MM.1S (cell line): ENCODE data around the gene NDUFS6.

Experiments used
- DNase-seq: peaks from one replicate; pipeline ENCODE4 v3.0.0-alpha.2; 2015
- H2AFZ ChIP-seq: fragments of 300-600 bp; sonication (generic); 2 replicates; pipeline ENCODE4 v1.6.0; 2016; ENCODE audit warnings: antibody characterized with exemption, low read length
- H3F3A ChIP-seq: fragments of 300-600 bp; sonication (generic); 2 replicates; pipeline ENCODE4 v1.6.1; 2016; ENCODE audit warnings: mild to moderate bottlenecking, antibody characterized with exemption, low read length, moderate library complexity, mixed read lengths; ENCODE audit not compliant: insufficient read depth
- H3K27ac ChIP-seq: fragments of 300-600 bp; sonication (generic); 2 replicates; pipeline ENCODE4 v1.5.1; 2016; ENCODE audit warnings: mild to moderate bottlenecking, low read length
- H3K27me3 ChIP-seq: fragments of 300-600 bp; sonication (generic); replicated peaks from 2 replicates; pipeline ENCODE4 v1.6.0; 2016; ENCODE audit warnings: low read length; ENCODE audit not compliant: insufficient read depth
- H3K36me3 ChIP-seq: fragments of 300-600 bp; sonication (generic); replicated peaks from 2 replicates; pipeline ENCODE4 v1.6.1; 2016; ENCODE audit warnings: mild to moderate bottlenecking, low read length, mixed read lengths; ENCODE audit not compliant: insufficient read depth
- H3K4me1 ChIP-seq: fragments of 300-600 bp; sonication (generic); 2 replicates; pipeline ENCODE4 v1.6.1; 2016; ENCODE audit warnings: low read length, mixed read lengths
- H3K4me2 ChIP-seq: fragments of 300-600 bp; sonication (generic); 2 replicates; pipeline ENCODE4 v1.6.0; 2016; ENCODE audit warnings: low read depth, low read length
- H3K4me3 ChIP-seq: fragments of 300-600 bp; sonication (generic); 2 replicates; pipeline ENCODE4 v1.5.1; 2016; ENCODE audit warnings: low read length, mixed read lengths
- H3K79me2 ChIP-seq: fragments of 300-600 bp; sonication (generic); 2 replicates; pipeline ENCODE4 v1.6.1; 2016; ENCODE audit warnings: mixed run types, low read length, mixed read lengths
- H3K9ac ChIP-seq: fragments of 300-600 bp; sonication (generic); 2 replicates; pipeline ENCODE4 v1.6.1; 2016; ENCODE audit warnings: low read length, mixed read lengths
- H3K9me2 ChIP-seq: fragments of 300-600 bp; sonication (generic); replicated peaks from 2 replicates; pipeline ENCODE4 v1.6.1; 2016; ENCODE audit warnings: mild to moderate bottlenecking, low read length, mixed read lengths; ENCODE audit not compliant: insufficient read depth
- H3K9me3 ChIP-seq: fragments of 300-600 bp; sonication (generic); replicated peaks from 2 replicates; pipeline ENCODE4 v1.6.1; 2016; ENCODE audit warnings: mild to moderate bottlenecking, low read length, mixed read lengths; ENCODE audit not compliant: insufficient read depth
- H4K20me1 ChIP-seq: fragments of 300-600 bp; sonication (generic); 2 replicates; pipeline ENCODE4 v1.6.1; 2016; ENCODE audit warnings: mild to moderate bottlenecking, low read length, moderate library complexity, mixed read lengths; ENCODE audit not compliant: insufficient read depth
- EZH2 ChIP-seq: fragments of 300-600 bp; sonication (generic); optimal IDR thresholded peaks from 2 replicates; pipeline ENCODE3; 2017; ENCODE audit warnings: low read depth, mild to moderate bottlenecking, antibody characterized with exemption, low read length, mixed read lengths
- EZH2phosphoT487 ChIP-seq: fragments of 300-600 bp; sonication (generic); IDR thresholded peaks from 2 replicates; pipeline ENCODE4 v1.6.1; 2018; ENCODE audit warnings: antibody characterized with exemption, low read length
- TF ChIP-seq, protein P1 (sequence below): fragments of 300-600 bp; sonication (generic); IDR thresholded peaks from 2 replicates; pipeline ENCODE4 v1.5.1; 2016; ENCODE audit warnings: antibody characterized with exemption, low read length, mixed read lengths

NDUFS6 gene

GRCh38 chr5:1826235-1826980, 25.2 kb downstream of the NDUFS6 start:
- DNase-seq = no peak

DNA sequence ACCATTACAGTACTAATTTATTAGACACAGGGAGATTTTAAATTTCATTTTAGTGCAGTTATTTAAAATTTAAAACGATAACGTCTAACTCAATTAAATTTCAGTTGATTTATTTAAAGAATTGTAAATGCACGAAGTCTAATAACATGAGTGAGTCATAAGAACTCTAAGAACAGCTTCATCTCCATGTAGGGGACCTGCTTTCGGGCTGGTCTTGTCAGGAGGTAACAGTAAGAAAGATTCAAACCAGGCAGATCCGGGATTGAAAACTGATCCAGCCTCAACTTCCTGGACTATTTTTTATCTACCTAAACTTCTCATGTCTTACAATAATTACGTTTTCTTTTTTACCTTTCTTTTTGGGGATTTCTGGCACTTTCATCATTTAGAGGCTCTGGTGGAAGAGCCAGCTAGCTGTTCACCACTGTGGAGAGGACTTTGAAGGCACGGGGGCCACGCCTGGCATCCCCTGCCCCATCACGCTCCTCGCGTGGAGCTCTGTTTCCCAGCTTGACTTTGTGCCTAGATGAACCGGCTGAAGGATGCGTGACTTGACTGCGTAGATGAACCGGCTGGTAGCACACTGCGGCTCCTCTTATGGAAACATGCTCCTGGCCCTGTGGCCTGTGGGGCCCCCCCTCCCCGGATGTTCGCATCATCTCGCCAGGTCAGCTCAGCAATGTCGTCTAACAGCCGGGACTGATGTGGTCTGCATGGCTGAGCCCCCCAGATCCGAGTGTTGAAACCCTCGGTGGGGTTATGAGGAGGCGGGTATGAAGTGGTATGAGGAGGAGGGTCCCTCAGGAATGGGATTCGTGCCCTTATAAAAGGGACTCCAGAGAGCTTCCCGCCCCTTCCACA, 26.0 kb downstream of the NDUFS6 start:
- no peak overlapping the region for H3K4me3 ChIP-seq
- no peaks in the 10 kb centered on the region for H3K9me2 ChIP-seq
- H3K27ac ChIP-seq = no peak overlapping the region
- H3F3A ChIP-seq = no peaks in the 10 kb centered on the region
- DNase-seq = no peak
- no peak for TF ChIP-seq EZH2phosphoT487
- TF ChIP-seq, protein P1, sequence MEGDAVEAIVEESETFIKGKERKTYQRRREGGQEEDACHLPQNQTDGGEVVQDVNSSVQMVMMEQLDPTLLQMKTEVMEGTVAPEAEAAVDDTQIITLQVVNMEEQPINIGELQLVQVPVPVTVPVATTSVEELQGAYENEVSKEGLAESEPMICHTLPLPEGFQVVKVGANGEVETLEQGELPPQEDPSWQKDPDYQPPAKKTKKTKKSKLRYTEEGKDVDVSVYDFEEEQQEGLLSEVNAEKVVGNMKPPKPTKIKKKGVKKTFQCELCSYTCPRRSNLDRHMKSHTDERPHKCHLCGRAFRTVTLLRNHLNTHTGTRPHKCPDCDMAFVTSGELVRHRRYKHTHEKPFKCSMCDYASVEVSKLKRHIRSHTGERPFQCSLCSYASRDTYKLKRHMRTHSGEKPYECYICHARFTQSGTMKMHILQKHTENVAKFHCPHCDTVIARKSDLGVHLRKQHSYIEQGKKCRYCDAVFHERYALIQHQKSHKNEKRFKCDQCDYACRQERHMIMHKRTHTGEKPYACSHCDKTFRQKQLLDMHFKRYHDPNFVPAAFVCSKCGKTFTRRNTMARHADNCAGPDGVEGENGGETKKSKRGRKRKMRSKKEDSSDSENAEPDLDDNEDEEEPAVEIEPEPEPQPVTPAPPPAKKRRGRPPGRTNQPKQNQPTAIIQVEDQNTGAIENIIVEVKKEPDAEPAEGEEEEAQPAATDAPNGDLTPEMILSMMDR = no peak
- TF ChIP-seq EZH2 = no peak
- H2AFZ ChIP-seq = no peak overlapping the region
- no peaks in the 10 kb centered on the region for H4K20me1 ChIP-seq
- no peaks in the 10 kb centered on the region for H3K9me3 ChIP-seq
- H3K9ac ChIP-seq = no peak overlapping the region
- H3K79me2 ChIP-seq = no peaks in the 10 kb centered on the region
- H3K4me2 ChIP-seq = no peak overlapping the region
- H3K4me1 ChIP-seq = no peaks in the 10 kb centered on the region
- H3K36me3 ChIP-seq = no peaks in the 10 kb centered on the region
- no peaks in the 10 kb centered on the region for H3K27me3 ChIP-seq

More at GRCh38 chr5:1826235-1826980, 25.2 kb downstream of the NDUFS6 start:
- Histone ChIP-seq H3K27me3 (no peaks in the 10 kb centered on the region), H4K20me1 (no peaks in the 10 kb centered on the region), H3K27ac (no peak overlapping the region), H2AFZ (no peak overlapping the region), H3K9me2 (no peaks in the 10 kb centered on the region), H3F3A (no peaks in the 10 kb centered on the region), H3K4me1 (no peaks in the 10 kb centered on the region), H3K9me3 (no peaks in the 10 kb centered on the region), H3K4me3 (no peak overlapping the region), H3K36me3 (no peaks in the 10 kb centered on the region), H3K4me2 (no peak overlapping the region), H3K9ac (no peak overlapping the region), H3K79me2 (no peaks in the 10 kb centered on the region)
- TF ChIP-seq EZH2 = no peak
- TF ChIP-seq EZH2phosphoT487 = no peak
- TF ChIP-seq, protein P1 = no peak

DNA sequence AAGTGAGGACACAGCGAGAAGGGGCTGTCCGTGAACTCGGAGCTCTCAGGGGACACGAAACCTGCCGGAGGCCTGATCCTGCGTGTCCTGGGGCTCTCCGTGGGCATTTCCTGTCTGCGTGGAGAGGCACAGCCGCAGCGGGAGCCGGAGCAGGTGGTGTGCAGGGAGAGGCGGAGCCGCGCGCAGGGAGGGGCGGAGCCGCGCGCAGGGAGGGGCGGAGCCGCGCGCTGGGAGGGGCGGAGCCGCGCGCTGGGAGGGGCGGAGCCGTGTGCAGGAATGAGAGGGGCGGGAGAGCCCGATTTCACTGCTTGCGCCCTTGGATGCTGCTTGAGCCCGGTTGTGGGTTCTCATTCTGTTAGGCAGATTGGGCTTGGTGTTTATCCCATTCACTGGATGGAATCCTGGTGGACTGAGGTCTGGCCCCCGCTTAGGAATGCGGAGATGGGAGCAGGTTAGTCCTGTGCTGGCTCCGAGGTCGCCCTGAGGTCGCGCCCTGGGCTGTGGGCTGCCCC, 26.7 kb downstream of the NDUFS6 start:
- H3K9me3 ChIP-seq = no peaks in the 10 kb centered on the region
- no peak overlapping the region for H2AFZ ChIP-seq
- H3K79me2 ChIP-seq = no peaks in the 10 kb centered on the region
- H3K4me3 ChIP-seq = no peak overlapping the region
- H4K20me1 ChIP-seq = no peaks in the 10 kb centered on the region
- TF ChIP-seq, protein P1 = no peak
- no peak for TF ChIP-seq EZH2
- no peak for TF ChIP-seq EZH2phosphoT487
- H3K27ac ChIP-seq = no peak overlapping the region
- no peaks in the 10 kb centered on the region for H3K27me3 ChIP-seq
- no peak for DNase-seq
- H3F3A ChIP-seq = no peaks in the 10 kb centered on the region
- no peak overlapping the region for H3K9ac ChIP-seq
- H3K36me3 ChIP-seq = no peaks in the 10 kb centered on the region
- no peak overlapping the region for H3K4me2 ChIP-seq
- no peaks in the 10 kb centered on the region for H3K4me1 ChIP-seq
- H3K9me2 ChIP-seq = no peaks in the 10 kb centered on the region
